SIG-M5 treated with dmso at 0.1 percent for 504 hours (cell line): ENCODE results near the gene GLYATL1.

Experiments
- DNase-seq: peaks from one replicate; lab custom pipeline; 2025; ENCODE audit not compliant: unreplicated experiment; lab: John Stamatoyannopoulos, UW

Gene GLYATL1, protein sequence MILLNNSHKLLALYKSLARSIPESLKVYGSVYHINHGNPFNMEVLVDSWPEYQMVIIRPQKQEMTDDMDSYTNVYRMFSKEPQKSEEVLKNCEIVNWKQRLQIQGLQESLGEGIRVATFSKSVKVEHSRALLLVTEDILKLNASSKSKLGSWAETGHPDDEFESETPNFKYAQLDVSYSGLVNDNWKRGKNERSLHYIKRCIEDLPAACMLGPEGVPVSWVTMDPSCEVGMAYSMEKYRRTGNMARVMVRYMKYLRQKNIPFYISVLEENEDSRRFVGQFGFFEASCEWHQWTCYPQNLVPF

DNA sequence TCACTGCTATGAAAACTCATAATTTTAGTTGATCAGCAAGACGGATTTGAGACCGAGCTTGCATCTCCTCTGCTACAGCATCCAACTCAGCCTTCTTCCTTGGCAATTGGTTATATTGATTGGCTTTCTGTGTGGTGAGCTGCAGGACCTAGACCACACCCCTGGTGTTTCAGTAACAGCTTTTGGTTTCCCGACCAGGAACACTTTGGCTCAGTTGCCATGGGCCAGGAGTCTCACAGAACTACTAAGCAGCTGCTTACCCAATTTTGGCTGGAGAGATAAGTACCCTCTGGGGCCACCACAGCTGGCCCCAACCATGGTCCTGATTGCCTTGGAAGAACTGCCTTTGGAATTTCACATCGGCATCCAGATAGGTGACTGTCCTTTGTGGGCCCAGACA is at the start of gene GLYATL1:
TSS of gene GLYATL1 (plus strand) at position 212 of the 400 bp plus-strand sequence. CDS start 7,600 bp downstream, outside the sequence.
- DNase-seq, result no peak

DNA sequence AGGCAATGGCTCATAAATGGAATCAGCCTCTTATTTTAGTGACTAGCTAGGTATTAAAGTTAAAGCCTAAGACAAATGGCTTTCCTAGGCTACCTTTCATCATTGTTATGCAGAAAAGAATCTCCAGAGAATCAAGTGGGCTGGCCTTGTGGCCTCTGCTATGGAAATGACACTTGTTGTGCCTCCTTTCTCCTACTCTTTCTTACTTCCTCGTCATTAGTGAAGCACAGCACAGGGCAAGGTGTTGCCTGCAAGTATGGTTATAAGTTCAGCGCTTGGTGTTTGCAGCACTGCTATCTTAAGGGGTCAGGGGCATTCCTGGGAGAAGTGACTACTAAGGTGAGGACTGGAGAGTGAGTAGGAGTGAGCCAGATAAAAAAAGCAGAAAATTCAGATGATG is 45.4 kb upstream of the GLYATL1 start:
- DNase-seq, result no peak

DNA sequence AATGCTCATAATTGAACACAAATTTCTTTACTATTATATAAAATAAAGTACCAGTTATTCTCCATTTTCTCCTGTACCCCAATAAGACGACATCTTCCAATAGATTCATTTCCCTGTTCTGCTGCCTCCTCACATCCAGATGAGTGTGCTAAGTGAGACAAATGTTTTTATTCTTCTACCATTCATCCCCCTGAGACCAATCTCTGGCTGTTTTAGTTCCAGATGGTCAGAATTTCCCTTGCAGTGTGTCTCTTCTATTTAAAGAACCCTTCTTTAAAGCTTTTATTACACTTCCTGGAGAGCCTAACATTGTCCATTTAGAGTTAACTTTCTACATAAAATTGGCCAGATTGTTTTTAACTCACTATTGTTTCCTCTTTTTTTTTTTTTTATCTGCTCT is 41.2 kb upstream of the GLYATL1 start:
- DNase-seq, result no peak

DNA sequence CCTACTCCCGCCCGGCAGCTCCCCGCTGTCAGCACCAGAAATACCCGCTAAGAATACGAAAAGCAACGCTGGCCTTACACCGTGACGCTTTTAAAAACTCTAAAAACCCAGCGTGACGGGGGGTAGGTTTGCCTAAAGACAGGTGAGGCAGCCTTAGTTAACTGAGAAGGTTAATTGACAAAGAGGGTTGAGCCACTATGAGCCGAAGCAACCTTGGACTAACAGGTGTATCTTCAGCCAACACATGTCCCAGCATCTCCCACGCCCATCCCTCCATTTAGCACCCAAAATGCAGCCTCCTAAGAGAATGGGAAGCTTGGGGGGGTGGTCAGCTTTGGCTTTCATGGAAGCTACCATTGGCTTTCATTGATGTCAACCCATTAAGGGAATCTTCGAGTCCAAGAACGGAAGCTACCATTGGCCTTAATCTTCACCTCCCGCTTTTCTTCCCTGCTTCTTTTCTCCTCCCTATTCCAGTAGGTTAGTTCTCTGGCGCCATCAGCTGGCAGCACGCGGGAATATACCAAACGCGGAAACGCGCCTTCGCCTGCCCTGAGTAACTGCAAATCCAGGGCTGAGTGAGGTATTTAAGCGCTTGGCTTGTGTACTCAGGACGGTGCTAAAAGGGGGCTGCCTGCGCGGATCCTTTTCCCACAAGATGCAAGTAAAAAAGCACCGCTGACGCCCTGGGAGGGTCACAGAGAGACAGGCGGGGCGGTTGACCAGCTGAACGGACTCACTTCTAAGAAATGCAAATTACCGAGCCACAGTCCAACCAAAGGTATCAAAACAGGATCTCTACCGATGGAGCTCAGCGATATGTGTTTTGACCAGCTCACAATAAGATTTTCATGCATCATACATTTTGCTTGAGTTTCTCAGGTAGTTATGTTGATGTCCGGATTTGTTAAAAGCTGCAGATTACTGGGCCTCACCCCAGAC is 38.5 kb upstream of the GLYATL1 start:
- peak; percentile 54 for DNase-seq

DNA sequence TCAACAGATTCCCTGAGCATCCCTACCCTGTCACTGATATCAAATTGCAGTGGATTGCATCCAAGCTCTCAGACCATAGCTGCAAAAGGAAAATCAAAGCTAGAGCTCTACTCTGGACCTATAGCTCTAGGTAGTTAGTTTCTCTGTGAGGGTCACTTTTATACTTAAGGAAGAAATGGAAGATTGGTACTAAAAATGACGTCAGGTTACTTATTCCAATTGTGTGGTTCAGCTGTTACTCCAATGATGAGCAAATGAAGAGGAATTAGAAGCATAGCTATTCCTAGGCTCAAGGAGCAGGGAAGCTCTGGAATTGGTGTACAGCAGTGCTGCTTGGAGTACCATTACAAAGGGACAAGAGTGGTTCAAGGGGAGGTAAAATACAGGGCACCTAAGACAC is 36.4 kb upstream of the GLYATL1 start:
- DNase-seq, result no peak

DNA sequence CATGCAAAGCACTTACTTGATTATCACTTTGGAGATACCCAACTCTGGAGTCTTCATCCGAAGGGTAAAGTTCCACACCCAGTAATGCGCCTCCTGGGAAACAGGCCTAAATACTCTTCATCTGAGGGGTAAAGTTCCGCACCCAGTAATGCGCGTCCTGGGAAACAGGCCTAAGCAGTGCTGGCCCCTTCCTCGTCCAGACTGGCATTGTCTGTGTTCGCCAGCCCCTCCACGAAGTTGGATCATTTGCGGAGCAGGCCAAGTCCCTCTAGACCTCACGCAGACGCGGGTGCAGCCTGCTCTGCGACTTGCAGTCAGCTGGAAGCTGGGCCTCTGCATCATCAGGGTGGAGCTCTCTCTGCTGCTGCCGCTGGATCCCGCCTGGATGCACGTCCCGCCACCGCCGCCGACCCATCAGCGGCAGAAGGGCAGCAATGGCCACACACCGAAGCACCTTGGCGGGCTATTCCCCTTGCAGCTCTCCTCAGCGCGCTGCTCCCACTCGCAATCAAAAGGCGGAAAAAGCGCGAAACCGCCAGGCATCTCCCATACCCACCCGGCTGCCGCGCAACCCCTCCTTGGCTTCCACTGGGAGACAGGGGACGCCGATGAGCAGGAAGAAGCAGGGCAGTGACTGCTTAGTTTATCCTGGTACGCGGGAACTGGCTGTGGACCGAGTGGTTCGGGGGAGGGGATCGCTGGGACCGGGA is 34.1 kb upstream of the GLYATL1 start:
- DNase-seq, result no peak

DNA sequence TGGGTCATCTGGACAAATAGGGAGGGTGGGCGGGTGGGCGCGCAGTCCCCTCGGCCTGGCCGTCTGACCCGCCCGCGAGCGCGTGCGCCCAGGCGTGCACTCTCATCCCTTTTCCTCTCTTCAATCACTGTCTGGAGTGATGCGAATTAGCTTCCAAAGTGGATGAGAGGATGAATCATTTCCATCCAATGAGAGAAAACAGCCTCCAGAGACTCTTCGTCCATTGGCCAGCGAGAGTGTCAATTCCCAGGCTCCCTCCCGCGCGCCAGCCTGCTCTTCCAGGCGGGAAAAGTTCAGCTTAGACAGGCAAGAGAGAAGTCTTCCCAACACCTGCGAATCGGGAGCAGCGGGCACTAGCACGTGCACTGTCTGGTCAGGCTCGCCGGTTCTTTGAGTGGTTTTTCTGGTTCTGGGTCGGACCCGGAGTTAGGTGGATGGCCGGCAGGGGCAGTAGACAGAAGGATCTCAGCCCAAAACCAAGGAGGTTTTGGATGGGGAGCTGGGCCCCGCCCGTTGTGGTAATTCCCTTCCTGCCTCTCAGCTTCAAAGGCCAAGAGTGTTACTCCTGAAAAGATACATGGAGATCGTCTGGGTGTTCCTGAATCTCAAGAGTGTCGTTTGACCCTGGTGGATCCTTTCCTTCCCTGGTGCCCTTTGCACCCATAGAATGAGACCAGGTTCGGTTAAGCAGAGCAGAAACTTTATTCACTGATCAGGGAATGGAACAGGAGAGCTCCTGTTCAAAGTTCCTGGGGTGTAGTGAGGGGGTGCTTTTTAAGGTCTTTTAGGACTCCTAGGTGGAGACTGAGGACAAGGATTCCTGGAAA is 33.4 kb upstream of the GLYATL1 start:
- DNase-seq, result no peak

DNA sequence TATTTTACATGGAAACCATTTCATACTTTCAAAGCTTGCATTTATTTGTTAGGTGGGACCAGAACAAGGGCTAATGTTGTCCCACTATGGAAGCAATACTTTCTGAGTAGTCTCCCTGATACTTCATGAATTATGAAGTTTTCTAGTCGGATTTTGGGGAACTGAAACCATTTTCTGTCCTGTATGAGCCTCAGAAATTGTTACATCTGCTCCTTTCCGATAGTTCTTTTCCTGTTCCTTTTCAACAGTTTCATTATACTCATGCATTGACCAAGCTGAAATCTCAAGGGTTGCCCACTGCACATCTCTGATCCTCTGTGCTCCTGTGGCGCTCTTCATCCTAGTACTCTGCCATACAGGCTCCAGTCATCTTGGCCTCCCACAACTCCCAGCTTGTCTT is 31.5 kb upstream of the GLYATL1 start:
- DNase-seq, result peak; percentile 89

DNA sequence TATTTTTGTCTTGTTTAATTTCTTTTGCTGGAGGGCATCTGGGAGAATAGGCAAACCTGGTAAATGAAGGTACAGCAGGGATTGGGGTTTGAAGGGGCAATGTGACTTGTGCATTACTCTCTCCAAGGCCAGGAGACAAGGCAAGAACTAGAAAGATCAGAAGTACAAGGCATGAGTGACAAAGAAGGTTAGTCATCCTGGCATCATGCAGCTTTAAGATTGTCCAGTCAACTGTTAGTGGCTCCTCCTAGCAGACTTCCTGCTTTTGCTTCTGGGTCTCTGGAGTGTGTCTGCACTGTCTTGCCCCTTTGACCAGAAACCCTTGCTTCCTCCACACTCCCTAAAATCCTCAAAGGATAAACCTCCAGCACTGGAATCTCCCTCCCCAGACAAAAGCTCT is 27.2 kb upstream of the GLYATL1 start:
- no peak for DNase-seq

DNA sequence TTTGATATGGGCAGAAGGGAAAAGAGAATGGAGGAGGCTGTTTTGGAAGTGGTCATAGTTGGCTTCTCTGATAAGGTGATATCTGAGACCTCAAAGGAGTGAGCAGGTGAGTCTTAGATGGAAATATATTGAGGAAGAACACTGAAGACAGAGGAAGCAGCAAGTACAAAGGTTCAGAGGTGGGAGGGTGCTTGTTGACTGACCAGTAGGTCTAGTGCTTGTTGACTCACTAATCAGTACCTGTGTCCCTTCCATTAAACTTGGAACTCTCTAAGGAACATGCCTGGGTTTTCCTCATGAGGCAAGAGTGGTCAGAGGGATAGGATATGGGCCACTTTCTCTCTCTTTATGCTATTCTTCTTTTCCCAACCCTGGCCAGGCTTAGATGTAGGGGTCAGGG is 25.6 kb upstream of the GLYATL1 start:
- no peak for DNase-seq

DNA sequence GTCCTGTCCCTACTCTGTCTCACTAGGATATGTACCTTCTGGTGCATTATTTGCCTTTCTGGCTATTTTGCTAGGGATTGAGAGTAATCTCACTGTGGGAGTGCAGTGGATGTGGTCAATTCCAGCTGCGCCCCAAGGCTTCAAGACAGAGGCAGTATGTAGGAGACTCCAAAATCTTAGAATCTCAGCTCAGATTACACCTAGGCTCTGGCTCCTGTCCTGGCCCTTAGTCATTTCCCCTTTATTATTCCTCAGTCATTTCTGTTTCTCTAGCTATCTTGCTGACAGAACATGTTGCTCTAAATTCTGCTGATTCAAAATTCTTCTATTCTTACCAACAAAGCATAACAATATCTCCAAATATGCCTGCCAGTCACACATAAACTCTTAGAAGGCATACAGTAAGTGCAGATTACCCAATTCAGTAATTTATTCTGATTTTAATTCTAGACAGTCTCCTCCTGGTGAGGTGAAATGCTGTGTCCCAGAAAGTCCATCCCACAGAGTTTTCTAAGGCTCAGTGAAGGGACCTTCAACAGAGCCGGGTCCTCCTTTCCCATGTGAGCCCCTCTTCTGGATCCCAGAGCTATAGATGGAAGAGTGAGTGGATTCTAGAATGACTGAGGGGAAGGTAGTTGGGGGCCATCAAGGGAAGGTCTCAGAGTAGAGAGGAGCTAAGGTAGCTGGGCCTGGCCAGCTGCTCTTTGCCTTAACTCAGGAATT is 24.3 kb upstream of the GLYATL1 start:
- DNase-seq, result no peak

DNA sequence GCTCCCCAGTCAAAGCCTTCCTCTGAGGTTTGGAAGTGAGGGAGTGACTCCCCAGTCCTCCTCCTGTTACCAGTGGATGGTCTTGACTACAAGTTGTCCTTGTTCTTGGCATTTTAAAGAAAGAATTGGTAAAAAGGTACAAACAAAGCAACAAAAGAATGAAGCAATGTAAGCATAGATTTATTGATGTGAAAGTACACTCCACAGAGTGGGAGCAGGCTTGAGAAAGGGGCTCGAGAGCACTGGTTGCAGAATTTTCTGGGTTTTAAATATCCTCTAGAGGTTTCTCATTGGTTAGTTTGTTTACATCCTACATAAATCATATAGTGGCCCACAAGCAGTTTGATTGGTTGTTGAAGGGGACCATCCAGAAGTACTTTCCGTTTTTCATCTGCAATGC is 22.7 kb upstream of the GLYATL1 start:
- no peak for DNase-seq

DNA sequence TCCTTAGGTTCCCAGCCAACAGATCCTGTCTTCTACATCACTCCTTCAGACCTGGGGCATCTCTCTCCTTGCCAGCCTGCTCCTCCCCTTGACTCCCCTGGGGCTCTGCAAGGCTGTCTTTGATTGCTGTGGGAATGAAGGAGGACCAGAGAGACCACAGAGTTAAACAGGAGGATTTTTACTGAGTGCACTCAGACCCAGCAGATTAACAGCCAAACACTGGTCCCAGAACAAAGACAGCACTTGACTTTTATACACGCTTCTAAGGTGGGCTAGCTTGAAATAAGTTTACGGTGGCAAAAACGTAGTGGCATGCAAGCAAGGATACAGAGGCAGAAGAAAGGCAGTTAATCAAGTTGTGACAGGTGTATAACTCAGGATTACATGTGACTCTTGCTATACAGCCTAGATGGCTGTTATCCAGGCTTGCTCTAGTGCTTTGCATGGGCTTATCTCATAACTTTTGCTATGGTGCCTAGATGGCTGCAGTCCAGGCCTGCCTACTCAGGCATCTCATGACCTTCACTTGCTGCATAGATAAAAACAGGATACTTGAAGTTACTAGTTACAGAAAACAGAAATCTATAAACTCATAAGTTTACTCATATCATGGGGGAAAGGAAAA is 22.0 kb upstream of the GLYATL1 start:
- no peak for DNase-seq

DNA sequence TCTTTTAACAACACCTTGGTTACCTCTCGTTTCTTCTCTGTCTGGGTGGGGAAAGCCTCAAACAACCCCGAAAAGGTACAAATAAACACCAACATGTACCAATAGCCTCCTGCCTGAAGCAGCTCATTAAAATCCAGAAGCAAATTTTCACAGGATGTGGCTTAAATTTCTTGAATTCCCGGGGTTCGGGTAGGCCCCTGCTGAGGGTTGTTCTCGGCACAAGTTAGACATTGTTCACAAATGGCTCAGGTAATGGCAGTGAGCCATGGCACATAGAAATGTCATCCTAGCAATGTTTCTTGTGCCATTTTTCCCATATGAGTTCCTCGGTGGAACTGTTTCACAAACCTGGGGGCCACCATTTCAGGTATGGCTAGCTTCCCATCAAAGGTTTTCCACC is 19.7 kb upstream of the GLYATL1 start:
- no peak for DNase-seq

DNA sequence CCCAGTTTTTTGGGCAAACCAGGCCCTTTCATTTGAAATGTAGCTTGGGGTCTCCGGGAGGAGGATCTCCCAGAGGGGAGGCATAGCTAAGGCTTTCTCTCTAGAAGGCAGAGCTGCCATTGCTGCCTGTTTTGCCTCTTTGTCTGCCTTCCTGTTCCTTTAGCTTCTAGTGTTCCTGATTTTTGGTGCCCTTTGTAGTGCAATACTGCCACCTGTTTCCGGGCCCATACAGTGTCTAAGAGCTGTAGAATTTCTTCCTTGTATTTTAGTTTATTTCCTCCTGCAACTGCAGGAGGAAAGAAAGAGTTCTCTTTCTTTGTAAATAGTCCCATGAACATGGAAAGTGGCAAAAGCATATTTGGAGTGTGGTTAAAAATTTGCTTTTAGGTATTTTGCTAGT is 19.3 kb upstream of the GLYATL1 start:
- no peak for DNase-seq

DNA sequence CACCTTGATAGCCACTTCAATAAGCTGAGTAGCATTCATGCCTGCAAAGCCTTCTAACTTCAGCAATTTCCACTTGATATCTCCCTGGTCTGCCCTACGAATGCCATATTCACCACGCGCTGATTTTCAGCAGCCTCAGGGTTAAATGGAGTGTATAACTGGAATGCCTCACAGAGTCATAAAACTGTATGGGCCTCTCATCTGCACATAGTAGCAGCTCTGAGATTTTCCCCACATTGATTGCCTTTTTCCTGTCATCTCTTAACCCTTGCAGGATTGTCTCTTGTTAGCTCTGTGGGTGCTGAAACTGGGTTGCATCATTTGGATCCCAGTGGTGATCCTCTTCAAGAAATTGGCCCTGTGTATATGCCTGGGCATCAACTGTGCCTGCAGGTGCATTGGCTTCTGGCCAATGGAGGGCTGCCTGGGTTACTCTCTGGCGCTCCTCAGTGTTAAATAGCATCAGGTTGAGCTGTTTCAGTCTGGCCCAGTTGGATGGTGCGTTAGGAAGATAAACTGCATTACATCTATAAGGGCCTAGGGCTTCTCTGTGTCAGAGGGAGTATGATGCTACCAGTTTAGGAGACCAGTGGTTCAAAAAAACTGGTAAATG is 17.4 kb upstream of the GLYATL1 start:
- DNase-seq, result no peak

DNA sequence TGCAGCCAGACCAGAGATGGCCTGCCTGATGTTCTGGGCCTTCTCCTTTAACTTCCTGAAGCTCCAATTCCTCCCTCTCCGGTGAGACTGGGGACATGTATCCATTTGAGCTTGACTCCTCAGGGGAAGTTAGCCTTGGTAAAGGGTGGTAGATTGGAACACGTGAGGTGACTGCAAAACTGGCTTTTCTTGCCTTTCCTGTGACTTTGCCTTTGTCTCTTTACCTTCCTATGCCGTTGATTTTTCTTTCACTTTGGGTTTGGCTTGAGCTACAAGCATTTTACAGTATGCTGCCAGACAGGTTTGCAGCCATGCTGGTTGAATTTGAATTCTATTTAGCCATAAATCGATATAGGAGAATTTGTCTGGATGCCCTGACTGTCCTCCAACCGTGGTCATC is 16.8 kb upstream of the GLYATL1 start:
- peak; percentile 3 for DNase-seq

DNA sequence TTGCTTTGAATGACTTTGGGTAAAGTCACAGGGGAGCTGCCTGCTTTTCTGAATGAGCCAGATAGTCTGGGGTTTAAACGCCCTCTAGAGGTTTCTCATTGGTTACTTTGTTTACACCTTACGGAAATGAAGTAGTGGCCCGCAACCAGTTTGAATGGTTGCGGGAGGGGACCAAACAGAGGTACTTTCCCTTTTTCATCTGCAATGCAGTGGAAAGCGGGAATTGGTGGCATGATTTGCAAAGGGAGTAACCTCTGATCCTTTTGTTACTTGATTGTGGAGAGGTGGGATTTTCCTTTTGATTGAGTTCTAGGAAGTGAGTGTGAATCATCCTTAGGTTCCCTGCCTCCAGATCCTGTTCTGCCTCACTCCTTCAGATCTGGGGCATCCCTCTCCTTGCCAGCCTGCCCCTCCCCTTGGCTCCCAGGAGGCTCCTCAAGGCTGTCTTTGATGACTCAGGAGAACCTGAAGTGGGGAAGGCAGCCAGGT is 15.9 kb upstream of the GLYATL1 start:
- peak; percentile 47 for DNase-seq

DNA sequence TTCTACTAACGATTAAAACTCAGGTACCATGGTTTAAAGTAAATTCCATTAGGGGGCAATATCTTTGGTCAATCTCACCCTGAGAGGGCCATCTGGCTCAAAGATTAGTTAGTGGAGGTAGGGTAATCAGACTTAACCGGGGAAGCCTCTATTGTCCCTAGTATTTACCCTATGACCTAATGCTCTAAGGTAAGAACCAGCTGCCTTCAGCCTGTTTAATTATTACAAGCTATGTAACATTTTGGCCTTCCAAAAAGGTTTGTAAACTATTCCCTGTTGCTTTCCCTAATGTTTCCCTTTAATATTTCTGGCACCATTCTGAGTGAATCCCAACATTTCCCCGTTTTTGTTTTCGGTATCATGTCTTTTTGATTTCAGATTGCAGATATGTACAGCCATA is 15.1 kb upstream of the GLYATL1 start:
- no peak for DNase-seq
